Measurements from ENCODE around the gene RHOF. TPM values are rescaled to one million over a fixed set of nuclear protein-coding genes. Genes with fewer than 3 reads are reported as not detected.

Gene RHOF
- total RNA-seq, 1 experiment from 2014 or later = 116 TPM

DNA sequence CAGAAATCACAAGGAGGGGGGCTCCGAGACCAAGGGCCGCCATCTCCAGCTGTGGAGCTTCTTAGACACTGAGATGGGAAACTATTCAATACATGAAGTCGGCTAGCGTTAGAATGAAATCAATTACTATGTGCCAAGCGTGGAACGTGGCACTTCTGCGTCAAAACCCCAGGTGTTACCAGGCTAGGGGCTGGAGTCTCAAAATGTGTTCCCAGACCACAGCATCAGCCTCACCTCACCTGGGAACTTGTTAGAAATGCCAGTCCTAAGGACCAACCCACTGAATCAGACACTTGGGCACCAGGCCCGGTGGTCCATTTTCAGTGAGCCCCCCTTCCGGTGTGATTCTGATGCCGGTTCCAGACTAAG, 5.3 kb upstream of the RHOF start:
- Histone ChIP-seq H3K79me2 (ENCODE audit: insufficient read depth, low read length) (peaks cover 33% of the 10 kb centered on the region), H3K4me3 (replicated peaks in 1 of 2; ENCODE audit: low read depth in 1 of 2, low read length in 2 of 2) (peak overlapping the region; percentile 66 to 71), H2AFZ (ENCODE audit: low read depth, low read length, poor library complexity, severe bottlenecking) (no peak overlapping the region), H3K27ac (ENCODE audit: low read depth, low read length) (peak overlapping the region; percentile 100), H3K36me3 (ENCODE audit: control insufficient read depth in 1 of 2, insufficient read depth in 2 of 2, low read length in 2 of 2) (no peaks in the 10 kb centered on the region), H3K4me1 (ENCODE audit: control insufficient read depth in 1 of 2, insufficient read depth in 2 of 2, low read length in 2 of 2) (peaks cover 52 to 88% of the 10 kb centered on the region in 2 experiments), H3K9ac (ENCODE audit: low read length) (peak overlapping the region; percentile 78), H3K9me2 (ENCODE audit: insufficient read depth) (no peaks in the 10 kb centered on the region), H4K20me1 (ENCODE audit: insufficient read depth) (no peaks in the 10 kb centered on the region), H3K27me3 (ENCODE audit: insufficient read depth, low read length) (no peaks in the 10 kb centered on the region), H3K4me2 (ENCODE audit: low read length) (peak overlapping the region; percentile 99), H3K9me3 (ENCODE audit: control insufficient read depth in 1 of 2, insufficient read depth in 1 of 2, low read depth in 1 of 2, low read length in 2 of 2) (no peaks in the 10 kb centered on the region)
- POLR2A ChIA-PET = interaction anchor here (0.8 to 2.6 kb wide), 2 partner anchors 13 to 90 kb away, joined by 3 to 9 read pairs; no protein-coding TSS in a partner anchor
- no TSS peak for BruUV-seq (replicated peaks)
- DNase-seq (ENCODE audit: low read depth, low spot score) = no peak
- RAD21 ChIA-PET (ENCODE audit: low non-redundant PET in 1 of 2, low total read pairs in 2 of 2, uncharacterized antibody in 2 of 2, unreplicated experiment in 2 of 2) = interaction anchor here in 1 of 2 experiments (1.3 kb wide), 1 partner anchor 90 kb away, joined by 3 read pairs; the partner anchor contains the start of gene PSMD9
- CTCF ChIA-PET = interaction anchor here (5.2 to 6.9 kb wide), 2 partner anchors 13 to 89 kb away, joined by 96 to 149 read pairs; partner anchors contain the start of gene PSMD9
- ATAC-seq = no peak
- no peak for TF ChIP-seq CBX3 (IDR thresholded peaks at IDR 0.05; ENCODE audit: low read depth)
- intact Hi-C loops (cut with micrococcal nuclease) = no loop called here

DNA sequence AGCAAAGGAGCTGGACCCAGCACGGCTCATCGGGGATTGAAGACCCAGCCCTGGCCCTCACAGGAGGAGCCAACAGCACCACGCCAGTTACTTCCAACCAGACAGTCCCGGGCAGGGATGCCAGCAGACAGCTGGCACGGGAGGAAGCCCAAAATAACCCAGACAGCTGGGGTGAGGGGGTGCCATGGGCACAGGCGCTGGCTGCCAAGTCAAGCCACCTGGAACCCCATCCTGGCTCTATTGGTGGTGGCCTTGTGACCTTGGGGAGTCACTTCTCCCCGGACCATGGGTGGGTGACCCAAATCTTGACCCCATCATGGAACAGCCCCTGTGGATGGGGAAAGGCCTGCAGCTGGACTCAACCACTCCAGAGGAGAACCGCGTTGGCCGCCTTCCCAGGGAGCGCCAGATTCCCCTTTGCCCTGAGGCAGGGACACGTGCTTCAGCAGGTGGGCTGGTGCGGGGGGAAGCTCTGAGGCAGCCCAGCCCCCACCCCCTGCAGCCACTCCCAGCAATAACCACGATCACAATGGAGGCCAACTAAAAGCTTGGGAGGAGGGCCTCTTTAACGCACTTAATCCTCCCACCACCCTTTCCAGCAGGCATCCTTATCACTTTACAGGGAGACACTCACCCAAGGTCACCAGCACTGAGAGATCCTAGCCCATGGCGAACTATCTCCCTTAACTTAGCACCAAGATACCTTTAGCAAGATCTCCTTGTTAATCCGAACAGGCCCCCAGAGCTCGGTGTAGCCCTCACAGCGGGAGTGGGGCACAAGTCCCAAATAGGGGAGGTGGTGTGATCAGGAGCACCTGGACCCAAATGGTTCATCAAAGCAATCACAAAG, 4.7 kb upstream of the RHOF start:
- ATAC-seq (no peak), DNase-seq (ENCODE audit: low read depth, low spot score) (no peak)
- ChIA-PET CTCF (interaction anchor here (5.2 to 6.9 kb wide), 2 partner anchors 13 to 89 kb away, joined by 96 to 149 read pairs; partner anchors contain the start of gene PSMD9), RAD21 (ENCODE audit: low non-redundant PET in 1 of 2, low total read pairs in 2 of 2, uncharacterized antibody in 2 of 2, unreplicated experiment in 2 of 2) (interaction anchor here in 1 of 2 experiments (0.9 to 1.3 kb wide), 2 partner anchors 14 to 90 kb away, joined by 3 read pairs; partner anchors contain the start of gene PSMD9), POLR2A (interaction anchor here (0.6 to 6.1 kb wide), 4 partner anchors 14 to 469 kb away, joined by 3 to 33 read pairs (median 6); no protein-coding TSS in a partner anchor)
- peak overlapping the region; percentile 78 for H3K9ac ChIP-seq (ENCODE audit: low read length)
- H3K9me2 ChIP-seq (ENCODE audit: insufficient read depth) = no peaks in the 10 kb centered on the region
- H3K4me3 ChIP-seq (replicated peaks in 1 of 2; ENCODE audit: low read depth in 1 of 2, low read length in 2 of 2) = peak overlapping the region; percentile 66 to 71
- H3K27me3 ChIP-seq (ENCODE audit: insufficient read depth, low read length) = no peaks in the 10 kb centered on the region
- H3K4me1 ChIP-seq (ENCODE audit: control insufficient read depth in 1 of 2, insufficient read depth in 2 of 2, low read length in 2 of 2) = peaks cover 52 to 88% of the 10 kb centered on the region in 2 experiments
- H2AFZ ChIP-seq (ENCODE audit: low read depth, low read length, poor library complexity, severe bottlenecking) = no peak overlapping the region
- H4K20me1 ChIP-seq (ENCODE audit: insufficient read depth) = no peaks in the 10 kb centered on the region
- no TSS peak for BruUV-seq (replicated peaks)
- H3K4me2 ChIP-seq (ENCODE audit: low read length) = peak overlapping the region; percentile 99
- intact Hi-C loops (cut with micrococcal nuclease) = no loop called here
- H3K36me3 ChIP-seq (ENCODE audit: control insufficient read depth in 1 of 2, insufficient read depth in 2 of 2, low read length in 2 of 2) = no peaks in the 10 kb centered on the region
- H3K79me2 ChIP-seq (ENCODE audit: insufficient read depth, low read length) = peaks cover 35% of the 10 kb centered on the region
- H3K9me3 ChIP-seq (ENCODE audit: control insufficient read depth in 1 of 2, insufficient read depth in 1 of 2, low read depth in 1 of 2, low read length in 2 of 2) = no peaks in the 10 kb centered on the region
- H3K27ac ChIP-seq (ENCODE audit: low read depth, low read length) = peak overlapping the region; percentile 100
- TF ChIP-seq REST (IDR thresholded peaks at IDR 0.05; ENCODE audit: low read depth) (no peak), JUND (IDR thresholded peaks at IDR 0.05) (no peak), TCF7L2 (IDR thresholded peaks at IDR 0.05; ENCODE audit: borderline replicate concordance, extremely low read depth, insufficient read depth, insufficient read length) (no peak), EZH2phosphoT487 (IDR thresholded peaks at IDR 0.05; ENCODE audit: borderline replicate concordance) (no peak), FOSL1 (IDR thresholded peaks at IDR 0.05; ENCODE audit: low read depth) (no peak), SP1 (IDR thresholded peaks at IDR 0.05; ENCODE audit: low read depth) (no peak), ZNF274 (IDR thresholded peaks at IDR 0.05; ENCODE audit: low read depth, low read length) (no peak), RAD21 (IDR thresholded peaks at IDR 0.05; ENCODE audit: low read depth) (no peak), SRF (IDR thresholded peaks at IDR 0.05; ENCODE audit: low read depth) (no peak), SIN3A (IDR thresholded peaks at IDR 0.05; ENCODE audit: low read depth) (no peak), EGR1 (IDR thresholded peaks at IDR 0.05; ENCODE audit: low read depth) (no peak)
- TF ChIP-seq, protein P1, sequence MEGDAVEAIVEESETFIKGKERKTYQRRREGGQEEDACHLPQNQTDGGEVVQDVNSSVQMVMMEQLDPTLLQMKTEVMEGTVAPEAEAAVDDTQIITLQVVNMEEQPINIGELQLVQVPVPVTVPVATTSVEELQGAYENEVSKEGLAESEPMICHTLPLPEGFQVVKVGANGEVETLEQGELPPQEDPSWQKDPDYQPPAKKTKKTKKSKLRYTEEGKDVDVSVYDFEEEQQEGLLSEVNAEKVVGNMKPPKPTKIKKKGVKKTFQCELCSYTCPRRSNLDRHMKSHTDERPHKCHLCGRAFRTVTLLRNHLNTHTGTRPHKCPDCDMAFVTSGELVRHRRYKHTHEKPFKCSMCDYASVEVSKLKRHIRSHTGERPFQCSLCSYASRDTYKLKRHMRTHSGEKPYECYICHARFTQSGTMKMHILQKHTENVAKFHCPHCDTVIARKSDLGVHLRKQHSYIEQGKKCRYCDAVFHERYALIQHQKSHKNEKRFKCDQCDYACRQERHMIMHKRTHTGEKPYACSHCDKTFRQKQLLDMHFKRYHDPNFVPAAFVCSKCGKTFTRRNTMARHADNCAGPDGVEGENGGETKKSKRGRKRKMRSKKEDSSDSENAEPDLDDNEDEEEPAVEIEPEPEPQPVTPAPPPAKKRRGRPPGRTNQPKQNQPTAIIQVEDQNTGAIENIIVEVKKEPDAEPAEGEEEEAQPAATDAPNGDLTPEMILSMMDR (IDR thresholded peaks at IDR 0.05 in 2 of 3, conservative IDR thresholded peaks at IDR 0.05 in 1 of 3; ENCODE audit: borderline replicate concordance in 1 of 3, insufficient read depth in 1 of 3, low read depth in 2 of 3, low read length in 2 of 3) = no peak

Measured in HCT116 (cell line).